ENCODE results near the gene MNT.

GRCh38 chr17:2390199-2390836, 10.5 kb downstream of the MNT start:
- TF ChIP-seq CTCF (IDR thresholded peaks at IDR 0.05; ENCODE audit: insufficient read depth, low read length), result no peak
- no peak for TF ChIP-seq GABPA (IDR thresholded peaks at IDR 0.05; ENCODE audit: low read depth)
- no peak for TF ChIP-seq POLR2AphosphoS5 (IDR thresholded peaks at IDR 0.05; ENCODE audit: low read depth)
